ENCODE data around the gene PHLPP1. TPM values are rescaled to one million over a fixed set of nuclear protein-coding genes. Genes with fewer than 3 reads are reported as not detected.

The PHLPP1 gene
- total and polyA plus RNA-seq, 9 of the 15 experiments (the other 6 are each of a cell fraction or from before 2014, with no cell fraction given): 0.56 to 9.0 (median 4.5) TPM

GRCh38 chr18:62987859-62988258, 272.5 kb downstream of the PHLPP1 start:
- Histone ChIP-seq H3K9ac (ENCODE audit: insufficient read depth in 1 of 2, low read depth in 2 of 2, low read length in 2 of 2) (no peak overlapping the region), H2AFZ (ENCODE audit: low read depth, low read length) (0 out of 2 replicates have a peak overlapping the region, but pooled peaks have one; percentile 16), H3K4me2 (ENCODE audit: insufficient read depth, low read length) (no peak overlapping the region), H3K9me1 (ENCODE audit: control insufficient read depth, insufficient read depth, low read length) (no peaks in the 10 kb centered on the region), H3K9me3 (replicated peaks; ENCODE audit: control insufficient read depth, insufficient read depth, low read depth, low read length) (no peaks in the 10 kb centered on the region), H3K27me3 (ENCODE audit: control insufficient read depth in 2 of 2, insufficient read depth in 2 of 2, low read length in 2 of 2) (no peaks in the 10 kb centered on the region), H3K4me1 (replicated peaks in 1 of 2; ENCODE audit: control insufficient read depth in 2 of 2, insufficient read depth in 2 of 2, low read length in 2 of 2) (peaks cover 0 to 14% of the 10 kb centered on the region in 2 experiments; a peak in 3 of 5 replicates), H3K79me2 (ENCODE audit: control insufficient read depth, insufficient read depth, low read length) (no peaks in the 10 kb centered on the region), H3K4me3 (no peak overlapping the region), H3K27ac (ENCODE audit: extremely low read depth, low read depth, low read length) (no peak overlapping the region), H3K36me3 (ENCODE audit: control insufficient read depth, insufficient read depth, low read length) (no peaks in the 10 kb centered on the region), H4K20me1 (replicated peaks; ENCODE audit: control insufficient read depth, insufficient read depth, low read length) (no peaks in the 10 kb centered on the region)
- in situ Hi-C loops (cut with MboI) (loop anchor here (10.0 to 25.0 kb wide), 2 partner anchors 383 to 801 kb away; partner anchors contain the start of genes PIGN and RELCH), intact Hi-C loops (cut with micrococcal nuclease) (loop anchor here (10.0 kb wide), 2 partner anchors 273 to 803 kb away; partner anchors contain the start of genes PHLPP1, PIGN and RELCH)
- 63% methylated on average over 11 of the region's 11 CpGs for WGBS (ENCODE audit: insufficient coverage, low coverage, missing lambda C conversion rate)
- POLR2A ChIA-PET: no interaction called here
- TF ChIP-seq HNRNPH1 (optimal IDR thresholded peaks at IDR 0.05; ENCODE audit: low read depth, low read length) (no peak), BRD9 (IDR thresholded peaks at IDR 0.05; ENCODE audit: low read depth, partially characterized antibody) (no peak)
- BruUV-seq (replicated peaks): no TSS peak
- DNase-seq (ENCODE audit: extremely low read depth in 1 of 4, low spot score in 3 of 4) (no peak), ATAC-seq (no peak), FAIRE-seq (no peak)
- CTCF ChIA-PET (ENCODE audit: low intra/inter-chr PET ratio): no interaction called here

GRCh38 chr18:62988471-62988870, 273.1 kb downstream of the PHLPP1 start:
- WGBS (ENCODE audit: insufficient coverage, low coverage, missing lambda C conversion rate): 30% methylated on average over 4 of the region's 5 CpGs
- BruUV-seq (replicated peaks): no TSS peak
- Histone ChIP-seq H4K20me1 (replicated peaks; ENCODE audit: control insufficient read depth, insufficient read depth, low read length) (no peaks in the 10 kb centered on the region), H3K4me2 (ENCODE audit: insufficient read depth, low read length) (no peak overlapping the region), H3K9me1 (ENCODE audit: control insufficient read depth, insufficient read depth, low read length) (no peaks in the 10 kb centered on the region), H3K27me3 (ENCODE audit: control insufficient read depth in 2 of 2, insufficient read depth in 2 of 2, low read length in 2 of 2) (no peaks in the 10 kb centered on the region), H3K27ac (ENCODE audit: extremely low read depth, low read depth, low read length) (no peak overlapping the region), H3K9me3 (replicated peaks; ENCODE audit: control insufficient read depth, insufficient read depth, low read depth, low read length) (no peaks in the 10 kb centered on the region), H2AFZ (ENCODE audit: low read depth, low read length) (no peak overlapping the region), H3K9ac (ENCODE audit: insufficient read depth in 1 of 2, low read depth in 2 of 2, low read length in 2 of 2) (peak overlapping the region in 1 of 2 experiments; percentile 9; a peak in 1 of 4 replicates), H3K79me2 (ENCODE audit: control insufficient read depth, insufficient read depth, low read length) (no peaks in the 10 kb centered on the region), H3K4me3 (no peak overlapping the region), H3K4me1 (replicated peaks in 1 of 2; ENCODE audit: control insufficient read depth in 2 of 2, insufficient read depth in 2 of 2, low read length in 2 of 2) (peaks cover 0 to 14% of the 10 kb centered on the region in 2 experiments; a peak in 3 of 5 replicates), H3K36me3 (ENCODE audit: control insufficient read depth, insufficient read depth, low read length) (no peaks in the 10 kb centered on the region)
- in situ Hi-C loops (cut with MboI) (loop anchor here (10.0 to 25.0 kb wide), 2 partner anchors 384 to 801 kb away; partner anchors contain the start of genes PIGN and RELCH), intact Hi-C loops (cut with micrococcal nuclease) (loop anchor here (10.0 kb wide), 2 partner anchors 274 to 804 kb away; partner anchors contain the start of genes PHLPP1, PIGN and RELCH)
- ATAC-seq (no peak), DNase-seq (ENCODE audit: extremely low read depth in 1 of 4, low spot score in 3 of 4) (no peak), FAIRE-seq (no peak)
- ChIA-PET CTCF (ENCODE audit: low intra/inter-chr PET ratio) (no interaction called here), POLR2A (no interaction called here)
- TF ChIP-seq ZBTB26 (CRISPR knock-in tag; IDR thresholded peaks at IDR 0.05) (no peak), SRSF9 (IDR thresholded peaks at IDR 0.05; ENCODE audit: borderline replicate concordance, low read depth, low read length) (no peak), SIRT6 (IDR thresholded peaks at IDR 0.05; ENCODE audit: low read depth, low read length) (no peak), BMI1 (IDR thresholded peaks at IDR 0.05; ENCODE audit: low read length) (no peak), ZNF764 (CRISPR knock-in tag; IDR thresholded peaks at IDR 0.05; ENCODE audit: low read depth) (no peak), GTF3C2 (IDR thresholded peaks at IDR 0.05; ENCODE audit: borderline replicate concordance, extremely low read depth, insufficient read length) (no peak)
